Sigmoid colon (tissue), 7 donors: Measurements from ENCODE around the gene TRPC1. TPM values are rescaled to one million over a fixed set of nuclear protein-coding genes. Genes with fewer than 3 reads are reported as not detected.

Source experiments
- DNase-seq: peaks from one replicate; pipeline ENCODE4 v3.0.0-alpha.2; 2019
- H3K27ac ChIP-seq, 4 donors: fragments of 200-600 bp; sonication (generic); one replicate each; pipeline ENCODE4 v1.5.1; 2016 to 2019; ENCODE audit warnings: mild to moderate bottlenecking in 1 of 4
- H3K27me3 ChIP-seq, 3 donors: fragments of 200-600 bp; sonication (generic); one replicate each; pipeline ENCODE4 v1.5.1; 2019; ENCODE audit warnings: mild to moderate bottlenecking in 1 of 3
- H3K36me3 ChIP-seq, 4 donors: fragments of 200-600 bp; sonication (generic); one replicate each; pipeline ENCODE4 v1.5.1; 2016 to 2019
- H3K4me1 ChIP-seq, 4 donors: fragments of 200-600 bp; sonication (generic); one replicate each; pipeline ENCODE4 v1.5.1; 2017 to 2019
- H3K4me3 ChIP-seq, 4 donors: fragments of 200-600 bp; sonication (generic); one replicate each; pipeline ENCODE4 v1.5.1; 2017 to 2019; ENCODE audit warnings: mild to moderate bottlenecking in 2 of 4, moderate library complexity in 1 of 4
- H3K9me3 ChIP-seq, 4 donors: fragments of 200-600 bp in 3 of 4; sonication (generic) in 3 of 4; one replicate each; pipeline versions ENCODE4 v1.5.1 to v1.6.1; 2013 to 2019
- EP300 ChIP-seq, 4 donors: sonication (generic); formaldehyde crosslinking; IDR thresholded peaks; one replicate each; pipeline ENCODE4 v1.6.1; 2017; ENCODE audit warnings: antibody characterized with exemption in 4 of 4
- POLR2A ChIP-seq, 2 donors: fragments of 450-650 bp; IDR thresholded peaks; one replicate each; pipeline ENCODE4 v1.6.1; 2016; ENCODE audit warnings: antibody characterized with exemption in 2 of 2, mild to moderate bottlenecking in 2 of 2, moderate library complexity in 2 of 2
- POLR2AphosphoS5 ChIP-seq, 4 donors: sonication (generic); formaldehyde crosslinking; IDR thresholded peaks; one replicate each; pipeline ENCODE4 v1.6.1; 2017; ENCODE audit warnings: antibody characterized with exemption in 4 of 4
- WGBS, 2 donors: extraction: QIAGEN DNeasy Blood & Tissue Kit; methylation state at CpG; one replicate each; pipeline ENCODE4 v1.1.7; 2013; 5-methylcytosine and 5-hydroxymethylcytosine counted together
- intact Hi-C: fragments of 100-400 bp; cut with DNase I; formaldehyde crosslinking; loops from one replicate; pipeline ENCODE4 v1.15.1; 2023
- polyA plus RNA-seq, 3 donors: library from polyadenylated mRNA; stranded (reverse); fragments of 200-250 nt; gene quantifications; one replicate each; pipeline ENCODE4 v1.2.3, GENCODE V29; 2013
- total RNA-seq, 4 donors: library from RNA; depleted of rRNA; stranded (reverse); fragments of >200 nt; gene quantifications; one replicate each; pipeline ENCODE4 v1.1.0, GENCODE V29; 2016
- TF ChIP-seq, protein P1 (sequence below), 4 experiments: fragments of 450-650 bp in 3 of 4; fragments of 200-600 bp in 1 of 4; IDR thresholded peaks; one replicate each; pipeline ENCODE4 v1.5.1; 2016 to 2019; ENCODE audit warnings: antibody characterized with exemption in 4 of 4, mild to moderate bottlenecking in 3 of 4, moderate library complexity in 2 of 4
- donor health status: healthy with polysubstance abuse.
- donor health status: Bipolar disorder and iron deficiency.
- donor health status: healthy.

Gene TRPC1
- total and polyA plus RNA-seq, 7 donors: 1.1 to 31.0 (median 21.6) TPM; not detected in 1

DNA sequence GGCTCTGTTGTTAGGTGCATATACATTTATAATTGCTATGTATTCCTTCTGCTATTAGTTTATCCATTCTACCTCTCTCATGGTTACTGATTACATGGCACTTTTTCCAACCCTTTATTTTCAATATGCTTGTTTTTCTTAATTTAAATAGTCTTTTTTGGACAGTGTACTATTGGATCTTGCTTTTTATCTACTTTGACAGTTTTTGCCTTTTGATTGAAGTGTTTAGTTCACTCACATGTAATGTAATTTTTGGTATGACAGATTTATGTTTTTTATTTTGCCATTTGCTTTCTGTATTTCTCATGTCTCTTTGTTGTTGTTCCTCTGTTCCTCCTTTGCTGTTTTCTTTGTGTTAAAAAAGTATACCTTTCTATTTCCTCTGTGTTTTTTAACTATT is 44.5 kb downstream of the TRPC1 start:
- no peak overlapping the region for H3K4me3 ChIP-seq
- peaks cover 0 to 2% (median 0%) of the 10 kb centered on the region in 4 donors for H3K9me3 ChIP-seq
- no peak overlapping the region for H3K27ac ChIP-seq
- H3K27me3 ChIP-seq: no peaks in the 10 kb centered on the region
- H3K36me3 ChIP-seq: peaks cover 0 to 40% (median 6%) of the 10 kb centered on the region in 4 donors
- no peaks in the 10 kb centered on the region for H3K4me1 ChIP-seq
- intact Hi-C loops: no loop called here
- TF ChIP-seq EP300 (IDR thresholded peaks at IDR 0.05) (no peak), POLR2A (IDR thresholded peaks at IDR 0.05) (no peak)
- TF ChIP-seq, protein P1, sequence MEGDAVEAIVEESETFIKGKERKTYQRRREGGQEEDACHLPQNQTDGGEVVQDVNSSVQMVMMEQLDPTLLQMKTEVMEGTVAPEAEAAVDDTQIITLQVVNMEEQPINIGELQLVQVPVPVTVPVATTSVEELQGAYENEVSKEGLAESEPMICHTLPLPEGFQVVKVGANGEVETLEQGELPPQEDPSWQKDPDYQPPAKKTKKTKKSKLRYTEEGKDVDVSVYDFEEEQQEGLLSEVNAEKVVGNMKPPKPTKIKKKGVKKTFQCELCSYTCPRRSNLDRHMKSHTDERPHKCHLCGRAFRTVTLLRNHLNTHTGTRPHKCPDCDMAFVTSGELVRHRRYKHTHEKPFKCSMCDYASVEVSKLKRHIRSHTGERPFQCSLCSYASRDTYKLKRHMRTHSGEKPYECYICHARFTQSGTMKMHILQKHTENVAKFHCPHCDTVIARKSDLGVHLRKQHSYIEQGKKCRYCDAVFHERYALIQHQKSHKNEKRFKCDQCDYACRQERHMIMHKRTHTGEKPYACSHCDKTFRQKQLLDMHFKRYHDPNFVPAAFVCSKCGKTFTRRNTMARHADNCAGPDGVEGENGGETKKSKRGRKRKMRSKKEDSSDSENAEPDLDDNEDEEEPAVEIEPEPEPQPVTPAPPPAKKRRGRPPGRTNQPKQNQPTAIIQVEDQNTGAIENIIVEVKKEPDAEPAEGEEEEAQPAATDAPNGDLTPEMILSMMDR (IDR thresholded peaks at IDR 0.05): no peak
- DNase-seq: no peak

- no peak overlapping the region for H3K27ac ChIP-seq
- intact Hi-C loops: no loop called here
- peaks cover 0 to 7% (median 0%) of the 10 kb centered on the region in 4 donors for H3K4me1 ChIP-seq
- H3K4me3 ChIP-seq: no peak overlapping the region
- no peaks in the 10 kb centered on the region for H3K9me3 ChIP-seq
- no peak for DNase-seq
- TF ChIP-seq, protein P1 (IDR thresholded peaks at IDR 0.05): no peak
- TF ChIP-seq POLR2A (IDR thresholded peaks at IDR 0.05) (no peak), POLR2AphosphoS5 (IDR thresholded peaks at IDR 0.05) (no peak), EP300 (IDR thresholded peaks at IDR 0.05) (no peak)
- H3K27me3 ChIP-seq: no peaks in the 10 kb centered on the region
- H3K36me3 ChIP-seq: peaks cover 0 to 5% (median 2%) of the 10 kb centered on the region in 4 donors
Measured at GRCh38 chr3:142777927-142778326, 54.1 kb downstream of the TRPC1 start.

GRCh38 chr3:142778541-142778940 is 54.7 kb downstream of the TRPC1 start:
- WGBS, 2 donors: 65 to 86% methylated on average over 2 of the region's 2 CpGs
- H3K27me3 ChIP-seq: no peaks in the 10 kb centered on the region

DNA sequence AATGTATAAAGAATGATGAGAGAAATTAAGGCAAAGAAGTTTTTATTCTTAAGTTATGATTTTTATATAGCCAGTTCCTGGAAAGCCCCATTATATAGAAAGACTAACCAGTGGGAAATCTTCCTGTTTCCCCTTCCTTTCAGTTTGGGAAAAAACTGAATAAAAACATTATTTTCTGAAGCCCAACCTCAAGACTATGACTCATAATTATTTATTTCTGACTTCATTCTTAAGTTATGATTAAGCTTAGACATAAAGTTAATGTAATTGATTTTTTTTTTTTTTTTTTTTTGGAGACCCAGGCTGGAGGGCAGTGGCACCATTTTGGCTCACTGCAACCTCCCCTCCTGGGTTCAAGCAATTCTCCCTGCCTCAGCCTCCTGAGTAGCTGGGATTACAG is 55.8 kb downstream of the TRPC1 start:
- H3K27ac ChIP-seq: no peak overlapping the region
- DNase-seq: no peak
- no peaks in the 10 kb centered on the region for H3K9me3 ChIP-seq
- no peaks in the 10 kb centered on the region for H3K27me3 ChIP-seq
- no peak overlapping the region for H3K4me3 ChIP-seq
- peaks cover 0 to 10% (median 3%) of the 10 kb centered on the region in 4 donors for H3K36me3 ChIP-seq
- H3K4me1 ChIP-seq: peaks cover 0 to 7% (median 0%) of the 10 kb centered on the region in 4 donors
- intact Hi-C loops: no loop called here
- TF ChIP-seq POLR2AphosphoS5 (IDR thresholded peaks at IDR 0.05) (no peak), EP300 (IDR thresholded peaks at IDR 0.05) (no peak), POLR2A (IDR thresholded peaks at IDR 0.05) (no peak)
- TF ChIP-seq, protein P1 (IDR thresholded peaks at IDR 0.05): no peak

More at GRCh38 chr3:142778541-142778940, 54.7 kb downstream of the TRPC1 start:
- intact Hi-C loops: no loop called here
- Histone ChIP-seq H3K9me3 (no peaks in the 10 kb centered on the region), H3K27ac (no peak overlapping the region), H3K4me3 (no peak overlapping the region), H3K36me3 (peaks cover 0 to 8% (median 2%) of the 10 kb centered on the region in 4 donors), H3K4me1 (peaks cover 0 to 7% (median 0%) of the 10 kb centered on the region in 4 donors)
- no peak for DNase-seq
- no peak for TF ChIP-seq POLR2A (IDR thresholded peaks at IDR 0.05)
- TF ChIP-seq, protein P1 (IDR thresholded peaks at IDR 0.05): no peak
- TF ChIP-seq EP300 (IDR thresholded peaks at IDR 0.05): no peak
- no peak for TF ChIP-seq POLR2AphosphoS5 (IDR thresholded peaks at IDR 0.05)

DNA sequence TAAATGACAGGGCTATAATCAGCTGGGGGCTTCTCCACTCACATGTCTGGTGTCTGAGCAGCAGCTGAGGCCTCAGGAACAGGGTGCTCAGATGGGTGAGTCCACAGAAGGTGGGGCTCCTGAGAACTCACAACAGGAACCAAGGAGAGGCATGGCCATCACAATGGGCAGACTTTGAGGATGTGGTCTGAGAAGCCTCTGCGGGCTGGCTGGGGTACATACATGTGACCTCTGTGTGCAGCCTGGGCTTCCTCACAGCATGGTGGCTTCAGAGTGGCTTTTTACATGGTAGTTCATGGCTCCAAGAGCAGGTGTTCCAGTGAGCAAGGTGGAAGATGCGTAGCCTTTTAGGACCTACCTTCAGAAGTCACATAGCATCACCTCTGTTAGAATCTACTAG is 58.8 kb downstream of the TRPC1 start:
- intact Hi-C loops: no loop called here
- Histone ChIP-seq H3K9me3 (no peaks in the 10 kb centered on the region), H3K27me3 (no peaks in the 10 kb centered on the region), H3K27ac (no peak overlapping the region), H3K4me3 (no peak overlapping the region), H3K36me3 (peaks cover 0 to 19% (median 5%) of the 10 kb centered on the region in 4 donors), H3K4me1 (peaks cover 0 to 7% (median 0%) of the 10 kb centered on the region in 4 donors)
- TF ChIP-seq, protein P1 (IDR thresholded peaks at IDR 0.05): no peak
- TF ChIP-seq EP300 (IDR thresholded peaks at IDR 0.05) (no peak), POLR2A (IDR thresholded peaks at IDR 0.05) (no peak), POLR2AphosphoS5 (IDR thresholded peaks at IDR 0.05) (no peak)
- WGBS, 2 donors: 95% methylated on average over 2 of the region's 2 CpGs
- DNase-seq: no peak
